Islet precursor cell (in vitro differentiated cells): ENCODE measurements around the gene PSMG3.

Experiments used
- DNase-seq: peaks from one replicate; pipeline ENCODE4 v3.0.0-alpha.2; 2018

The PSMG3 gene

GRCh38 chr7:1578513-1578912 lies 8.7 kb upstream of the PSMG3 start:
- DNase-seq = no peak

GRCh38 chr7:1576521-1577253 lies 6.9 kb upstream of the PSMG3 start:
- DNase-seq = no peak

DNA sequence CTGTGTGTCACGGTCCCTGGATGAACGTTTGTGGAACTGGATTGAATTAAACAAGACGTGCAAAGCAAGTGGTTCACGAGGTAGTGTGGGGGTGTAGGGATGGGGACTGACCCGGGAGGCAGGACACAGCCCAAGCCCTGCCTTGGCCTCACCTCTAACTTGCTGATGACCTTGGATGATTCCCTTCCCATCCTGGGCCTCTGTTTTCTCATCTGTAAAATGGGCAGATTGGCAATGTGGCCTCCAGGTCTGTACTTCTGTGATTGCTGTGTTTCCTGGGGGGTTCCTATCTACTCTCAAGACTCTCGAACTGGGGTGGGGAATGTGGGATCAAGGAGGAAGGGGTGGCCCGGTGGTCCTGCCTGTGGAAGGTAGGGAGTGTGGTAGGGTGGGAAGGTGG lies 6.0 kb upstream of the PSMG3 start:
- no peak for DNase-seq

DNA sequence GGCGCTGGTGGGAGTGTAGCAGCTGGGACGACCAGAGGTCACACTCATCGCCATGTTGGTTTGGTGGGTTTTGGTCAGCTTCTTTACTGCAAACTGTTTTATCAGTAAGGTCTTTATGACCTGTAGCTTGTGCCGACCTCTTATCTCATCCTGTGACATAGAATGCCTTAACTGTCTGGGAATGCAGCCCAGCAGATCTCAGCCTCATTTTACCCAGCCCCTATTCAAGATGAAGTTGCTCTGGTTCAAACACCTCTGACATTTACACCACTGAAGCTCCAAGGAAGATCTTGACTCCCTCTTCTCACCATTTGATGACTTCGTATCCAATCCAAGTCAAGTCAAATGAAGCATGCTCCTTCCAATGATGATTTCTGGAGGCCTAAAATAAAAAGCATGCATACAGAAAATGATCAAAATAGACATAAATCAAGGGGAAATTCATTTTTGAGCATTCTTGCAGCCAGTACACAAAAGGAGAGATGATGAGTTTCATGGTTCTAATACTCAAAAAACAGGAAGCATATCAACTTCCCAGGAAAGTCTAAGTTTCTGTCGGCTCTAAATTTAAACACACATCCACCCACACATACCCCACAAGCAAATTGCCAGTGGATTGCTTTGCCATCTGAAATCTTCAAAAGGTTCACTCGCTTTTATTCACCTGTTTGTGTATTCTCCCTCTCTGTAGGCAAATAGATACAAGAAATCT lies 2.4 kb upstream of the PSMG3 start:
- DNase-seq = no peak

DNA sequence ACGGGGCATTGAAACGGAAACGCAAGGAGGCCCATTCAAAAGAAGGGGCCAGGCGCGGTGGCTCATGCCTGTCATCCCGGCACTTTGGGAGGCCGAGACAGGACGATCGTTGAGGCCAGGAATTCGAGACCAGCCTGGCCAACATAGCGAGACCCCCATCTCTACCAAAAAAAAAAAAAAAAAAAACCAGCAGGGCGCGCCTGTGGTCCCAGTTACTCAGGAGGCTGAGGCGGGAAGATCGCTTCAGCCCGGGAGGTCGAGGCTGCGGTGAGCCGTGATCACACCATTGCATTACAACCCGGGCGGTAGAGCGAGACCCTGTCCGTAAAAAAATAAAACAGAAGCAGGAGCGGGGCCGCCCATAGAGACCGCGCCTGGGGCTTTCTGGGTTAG lies 396 bp downstream of the PSMG3 start:
- DNase-seq = no peak

- DNase-seq = no peak
Measured at GRCh38 chr7:1569016-1569415, 816 bp downstream of the PSMG3 start.

- no peak for DNase-seq
Measured at GRCh38 chr7:1567896-1568510, 1.8 kb downstream of the PSMG3 start.

DNA sequence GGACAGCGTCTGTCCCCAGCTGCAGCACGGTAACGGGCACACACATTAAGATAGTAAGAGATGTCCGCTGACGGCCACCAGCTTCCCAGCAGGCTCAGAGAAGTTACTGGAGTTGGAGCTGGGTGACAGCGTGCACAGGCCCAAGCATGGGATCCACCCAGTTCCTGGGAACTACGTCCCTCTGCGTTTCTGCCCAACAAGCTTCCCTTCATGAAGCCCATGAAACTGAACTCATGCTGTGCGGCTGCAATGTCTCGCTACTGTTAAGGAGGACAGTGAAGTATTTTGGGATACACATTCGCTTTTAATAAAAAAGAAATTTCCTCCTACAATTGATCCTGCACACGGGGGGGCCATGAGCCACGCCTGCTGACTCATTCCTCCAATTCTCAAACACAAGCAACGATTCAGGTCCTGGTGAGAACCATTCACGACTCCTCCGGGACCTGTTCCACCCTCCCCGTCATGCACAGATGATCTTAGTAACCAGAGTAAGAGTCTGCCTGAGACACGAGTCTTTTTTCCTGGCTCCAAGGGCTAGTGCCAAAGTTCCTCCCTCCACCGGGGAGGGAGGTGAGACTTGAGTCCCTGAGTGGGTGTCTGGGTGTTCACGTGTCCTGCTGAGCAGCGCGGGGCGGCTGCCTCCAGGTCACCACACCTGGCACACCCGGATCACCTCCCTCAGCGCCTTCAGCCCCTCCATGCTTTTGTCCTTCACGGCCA lies 2.6 kb downstream of the PSMG3 start:
- DNase-seq = no peak

- no peak for DNase-seq
Measured at GRCh38 chr7:1566687-1567048, 3.2 kb downstream of the PSMG3 start.

DNA sequence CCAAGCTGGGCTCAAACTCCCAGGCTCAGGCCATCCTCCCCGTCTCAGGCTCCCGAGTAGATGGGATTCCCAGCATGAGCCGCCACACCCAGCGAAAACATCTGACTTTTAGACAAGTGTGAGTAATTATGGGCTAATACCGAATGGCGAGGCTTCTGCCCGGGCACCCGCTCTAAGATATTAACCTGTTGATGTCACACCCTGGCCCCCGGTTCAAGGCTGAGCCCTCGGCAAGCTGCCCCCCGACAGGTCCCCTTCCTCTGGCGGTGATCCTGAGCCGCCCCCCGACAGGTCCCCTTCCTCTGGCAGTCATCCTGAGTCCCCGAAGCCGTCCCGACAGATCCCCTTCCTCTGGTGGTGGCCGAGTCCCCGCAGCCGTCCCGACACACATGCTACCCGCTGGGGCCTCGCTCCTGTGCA lies 5.2 kb downstream of the PSMG3 start:
- DNase-seq = no peak

- no peak for DNase-seq
Measured at GRCh38 chr7:1563981-1564602, 5.7 kb downstream of the PSMG3 start.

DNA sequence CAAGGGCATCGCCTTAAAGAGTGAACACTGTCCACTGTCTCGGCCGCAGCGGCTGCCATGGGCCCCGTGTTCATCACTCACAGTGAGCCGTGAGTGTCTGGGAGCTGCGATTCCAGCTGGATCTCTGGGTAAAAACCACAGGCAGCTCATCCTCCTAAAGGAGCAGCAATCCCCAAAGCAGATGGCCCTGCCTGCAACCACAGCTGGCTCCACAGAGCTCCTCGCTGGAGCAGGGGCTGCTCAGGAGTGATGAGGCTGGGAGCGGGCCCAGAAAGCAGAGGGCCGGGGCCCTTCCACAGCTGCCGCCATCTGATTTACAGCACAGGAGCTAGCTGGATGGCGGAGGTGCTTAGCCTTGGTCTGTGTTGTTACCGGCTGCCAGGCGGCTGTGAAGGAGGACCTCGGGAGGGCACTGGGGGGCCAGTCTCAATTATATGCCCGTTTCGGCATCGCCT lies 7.2 kb downstream of the PSMG3 start:
- DNase-seq = peak; percentile 55

GRCh38 chr7:1562116-1562515 lies 7.7 kb downstream of the PSMG3 start:
- DNase-seq = peak; percentile 57

DNA sequence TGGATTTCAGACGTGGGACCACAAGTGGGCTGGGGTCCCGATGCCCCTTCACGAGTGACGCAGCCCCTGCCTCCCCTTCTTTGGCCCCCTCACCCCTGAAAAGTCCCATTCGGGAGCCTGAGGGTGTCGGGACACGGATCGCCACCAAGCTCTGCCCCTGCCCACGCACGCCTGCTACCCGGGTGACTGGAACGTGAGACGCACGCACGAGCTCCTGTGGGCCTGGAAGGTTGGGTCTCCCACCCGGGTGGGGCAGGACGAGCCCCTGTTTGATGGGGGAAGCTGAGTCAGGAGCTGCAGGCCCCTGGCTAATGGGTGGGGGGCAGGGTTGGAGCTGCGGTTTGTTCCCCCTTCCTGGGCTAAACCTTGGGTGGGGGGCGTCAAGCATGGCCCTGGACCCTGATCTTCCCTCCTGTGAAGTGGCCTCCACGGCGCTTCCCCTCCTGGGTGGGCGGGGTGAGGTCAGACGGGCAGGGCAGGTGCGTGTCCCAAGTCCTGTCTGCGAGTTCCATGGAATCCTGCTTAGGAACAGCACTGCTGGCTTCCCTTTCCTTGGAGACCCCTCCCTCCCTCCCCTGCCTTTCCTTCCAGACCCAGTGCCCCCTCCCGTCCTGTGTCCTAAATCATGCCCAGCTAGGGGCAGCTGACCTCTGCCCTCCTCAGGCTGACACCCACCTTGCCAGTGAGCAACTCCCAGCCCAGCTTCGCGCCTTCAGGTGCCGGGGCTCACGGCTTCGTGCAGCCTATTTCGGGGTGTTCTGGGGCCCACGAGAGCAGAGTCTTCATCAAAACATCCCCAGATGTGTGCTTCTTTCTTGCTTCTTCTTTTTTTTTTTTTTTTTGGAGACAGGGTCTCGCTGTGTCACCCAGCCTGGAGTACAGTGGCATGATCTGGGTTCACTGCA lies 8.5 kb downstream of the PSMG3 start:
- no peak for DNase-seq

DNA sequence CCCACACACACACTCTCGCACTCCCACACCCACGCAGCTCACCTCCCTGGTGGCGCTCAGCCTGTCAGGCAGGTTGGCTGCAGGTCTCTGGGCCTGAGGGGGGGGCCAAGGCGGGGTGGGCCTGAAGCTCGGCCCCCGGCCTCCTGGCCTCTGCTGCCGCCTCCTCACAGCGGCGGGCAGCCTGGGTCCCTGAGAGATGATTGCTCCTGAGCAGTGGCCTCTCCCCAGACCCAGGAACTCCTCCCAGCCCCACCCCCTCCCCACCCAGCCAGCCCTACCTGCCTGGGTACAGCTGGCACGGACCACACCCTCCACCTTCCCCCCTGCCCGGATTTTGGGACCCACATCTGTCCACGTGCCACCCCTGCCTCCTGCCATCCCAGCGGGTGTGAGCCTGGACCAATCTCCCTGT lies 9.2 kb downstream of the PSMG3 start:
- DNase-seq = no peak

DNA sequence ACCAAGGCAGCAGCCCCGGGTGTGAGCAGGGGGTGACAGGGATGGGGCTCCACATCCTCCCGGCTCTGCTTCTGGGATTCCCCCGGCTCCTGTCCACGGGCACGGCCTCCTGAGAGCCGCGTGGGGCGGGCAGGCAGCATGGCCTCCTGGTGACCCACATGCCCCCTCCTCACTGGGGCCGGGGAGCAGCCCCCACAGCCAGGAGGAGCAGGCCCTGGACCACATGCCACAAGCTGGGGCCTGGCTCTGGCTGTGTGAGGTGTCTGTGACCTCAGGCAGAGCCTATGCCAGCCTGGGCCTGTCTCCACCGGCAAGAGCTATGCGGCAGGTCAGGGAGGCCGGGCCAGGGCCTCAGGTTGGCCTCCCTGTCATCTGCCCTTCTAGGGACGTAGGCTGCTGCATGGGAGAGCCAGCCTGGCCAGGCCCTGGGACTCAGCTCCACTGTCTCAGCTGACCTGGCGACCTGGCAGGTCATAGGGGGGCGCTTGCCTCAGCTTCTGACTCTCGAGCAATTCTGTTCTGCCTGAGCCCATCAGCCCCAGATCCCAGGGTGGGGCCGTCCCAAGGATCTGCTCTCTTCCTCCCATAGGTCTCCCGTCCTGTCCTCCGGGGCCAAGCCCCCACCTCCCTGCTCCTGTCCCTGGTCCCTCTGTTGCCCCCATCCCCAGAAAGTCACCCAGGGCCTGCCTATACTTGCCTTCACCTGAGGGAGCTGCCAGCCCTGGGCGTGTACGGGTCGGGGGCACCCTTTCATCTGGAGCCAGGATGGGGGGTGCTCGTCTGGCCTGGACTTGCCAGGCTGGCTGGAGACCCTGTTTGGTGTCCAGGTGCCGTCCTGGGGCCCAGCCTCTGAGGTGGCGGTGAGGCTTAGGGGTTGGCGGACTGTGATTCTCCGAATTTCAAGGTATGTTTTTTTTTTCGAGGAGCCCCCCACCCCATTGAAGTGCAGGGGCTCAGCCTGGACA lies 9.9 kb downstream of the PSMG3 start:
- peak; percentile 74 for DNase-seq

DNA sequence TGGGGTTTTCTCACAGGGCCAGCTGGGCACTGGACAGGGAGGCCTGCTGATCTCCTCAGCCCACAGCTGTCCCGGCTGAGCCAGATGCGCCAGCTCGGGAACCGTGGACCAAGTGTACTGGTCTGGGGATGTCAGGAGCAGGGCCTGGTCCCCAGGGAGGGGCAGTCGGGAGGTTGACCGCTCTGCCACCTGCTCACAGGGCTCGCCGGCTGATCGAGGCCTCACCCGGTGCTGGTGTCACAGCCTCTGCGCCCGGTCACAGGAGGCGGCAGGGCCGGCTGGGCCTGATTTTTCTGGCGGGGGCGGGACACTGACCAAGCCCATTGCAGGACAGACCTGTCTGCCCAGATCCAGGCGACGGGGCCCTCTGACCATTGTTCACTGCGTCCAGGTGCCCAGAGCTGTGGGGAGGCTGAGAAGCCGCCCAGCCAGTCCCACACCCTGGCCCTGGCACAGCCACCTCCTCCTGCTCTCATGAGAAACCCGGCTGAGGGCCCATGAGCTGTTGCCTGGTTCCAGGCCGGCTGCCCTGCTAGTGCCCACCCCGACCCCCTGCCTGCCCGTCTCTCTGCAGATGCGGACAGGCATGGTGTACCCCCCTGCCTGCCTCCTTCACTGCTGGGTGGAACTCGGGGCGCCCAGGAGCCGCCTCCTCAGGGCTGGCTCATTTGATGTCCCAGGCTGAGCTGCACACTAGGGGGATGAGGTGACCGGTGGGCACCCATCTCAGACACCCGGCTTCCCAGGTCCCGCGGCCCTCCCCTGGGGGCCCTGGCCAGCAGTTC lies 10.8 kb downstream of the PSMG3 start:
- DNase-seq = peak; percentile 68

DNA sequence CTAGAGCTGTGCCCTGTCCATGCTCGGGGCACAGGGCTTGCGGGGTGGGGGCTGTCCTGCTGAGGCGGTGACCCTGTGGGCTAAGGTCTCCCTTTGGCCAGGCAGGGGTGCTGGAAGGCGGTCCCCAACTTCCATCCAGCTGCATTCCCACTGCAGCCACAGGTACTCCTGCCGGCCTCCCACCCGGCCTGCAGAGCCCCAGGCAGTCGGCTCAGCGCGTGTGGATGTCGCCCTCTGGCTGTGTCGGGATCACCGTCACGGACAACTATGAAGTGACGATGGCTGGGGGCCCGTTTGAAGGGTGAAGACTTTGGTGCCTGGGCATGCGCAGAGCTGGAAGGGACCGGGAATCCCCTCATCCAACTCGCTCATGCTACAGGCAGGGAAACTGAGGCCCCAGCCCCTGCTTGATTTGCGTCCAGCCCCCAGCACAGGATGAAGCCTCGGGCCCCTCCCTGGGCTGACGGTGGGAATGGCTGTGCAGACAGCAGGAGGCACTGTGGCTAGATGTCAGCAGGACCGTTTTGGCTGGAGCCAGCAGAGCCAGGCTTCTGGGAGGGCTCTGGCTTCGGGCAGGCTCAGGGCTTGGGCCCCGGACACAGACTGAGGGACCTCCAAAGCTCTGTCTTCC lies 11.5 kb downstream of the PSMG3 start:
- DNase-seq = peak; percentile 73

DNA sequence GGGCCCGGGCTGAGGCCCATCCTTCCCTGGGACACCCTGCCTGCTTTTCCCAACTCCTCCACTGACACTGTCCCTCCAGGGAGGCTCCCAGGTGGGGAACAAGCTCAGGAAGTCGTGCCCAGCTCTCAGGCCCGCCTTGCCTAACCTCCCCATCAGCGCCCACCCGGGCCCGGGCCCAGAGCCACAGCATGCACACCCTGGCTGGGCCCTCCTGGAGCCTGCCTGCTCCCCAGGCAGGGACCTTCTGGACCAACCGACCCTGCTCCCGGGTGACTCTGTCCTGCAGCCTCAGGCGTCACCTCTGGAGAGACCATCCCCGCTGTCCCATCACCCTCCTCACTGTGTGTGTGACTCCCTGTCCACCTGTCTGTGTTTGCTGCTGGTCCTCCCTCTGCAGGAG lies 12.1 kb downstream of the PSMG3 start:
- peak; percentile 55 for DNase-seq
